Neural progenitor cell (in vitro differentiated cells): Measurements from ENCODE around the gene VSX1.

Experiments
- EZH2 ChIP-seq: fragments of 200-600 bp; sonication (generic); IDR thresholded peaks from 2 replicates; pipeline ENCODE4 v1.6.1; 2017; ENCODE audit warnings: antibody characterized with exemption, mild to moderate bottlenecking, moderate library complexity
- EZH2phosphoT487 ChIP-seq: fragments of 200-600 bp; sonication (generic); IDR thresholded peaks from 2 replicates; pipeline ENCODE4 v1.6.1; 2017; ENCODE audit warnings: antibody characterized with exemption
- TF ChIP-seq, protein P1 (sequence below): fragments of 200-600 bp; sonication (generic); IDR thresholded peaks from 2 replicates; pipeline ENCODE4 v1.5.1; 2017; ENCODE audit warnings: antibody characterized with exemption, mild to moderate bottlenecking

DNA sequence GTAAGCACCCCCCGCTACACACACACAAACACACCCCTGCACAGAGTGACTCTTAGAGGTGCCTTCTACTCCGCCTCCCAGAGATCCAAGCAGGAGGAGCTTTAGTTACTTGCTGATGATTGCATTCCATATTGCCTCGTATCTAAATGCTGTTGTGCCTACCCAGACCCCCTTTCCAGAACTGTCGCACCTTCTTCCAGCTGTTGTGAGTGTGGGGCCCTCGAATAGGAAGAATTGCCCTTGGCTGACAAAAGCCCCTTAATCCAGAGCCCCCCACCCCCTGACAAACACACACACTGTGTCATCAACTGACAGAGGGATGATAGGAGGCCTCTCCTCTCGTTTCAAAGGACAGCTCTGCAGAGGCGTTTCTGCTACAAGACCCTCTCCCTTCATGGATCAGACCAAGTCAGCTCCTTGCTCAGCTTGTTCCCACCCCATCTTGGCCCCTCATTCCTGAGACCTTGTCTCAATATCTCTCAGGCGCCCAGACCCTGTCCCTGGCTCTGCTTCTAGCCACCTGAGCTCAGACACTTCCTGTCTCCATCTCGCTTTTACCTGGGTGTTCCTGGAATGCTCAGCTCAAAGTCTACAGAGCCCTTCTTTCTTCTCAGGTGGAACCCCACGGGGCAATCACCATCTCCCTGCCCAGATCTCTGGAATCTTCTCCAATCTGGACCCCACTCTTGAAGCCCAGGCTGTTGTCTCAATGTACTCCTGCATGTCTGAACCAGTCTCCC is 4.0 kb upstream of the VSX1 start:
- TF ChIP-seq, protein P1, sequence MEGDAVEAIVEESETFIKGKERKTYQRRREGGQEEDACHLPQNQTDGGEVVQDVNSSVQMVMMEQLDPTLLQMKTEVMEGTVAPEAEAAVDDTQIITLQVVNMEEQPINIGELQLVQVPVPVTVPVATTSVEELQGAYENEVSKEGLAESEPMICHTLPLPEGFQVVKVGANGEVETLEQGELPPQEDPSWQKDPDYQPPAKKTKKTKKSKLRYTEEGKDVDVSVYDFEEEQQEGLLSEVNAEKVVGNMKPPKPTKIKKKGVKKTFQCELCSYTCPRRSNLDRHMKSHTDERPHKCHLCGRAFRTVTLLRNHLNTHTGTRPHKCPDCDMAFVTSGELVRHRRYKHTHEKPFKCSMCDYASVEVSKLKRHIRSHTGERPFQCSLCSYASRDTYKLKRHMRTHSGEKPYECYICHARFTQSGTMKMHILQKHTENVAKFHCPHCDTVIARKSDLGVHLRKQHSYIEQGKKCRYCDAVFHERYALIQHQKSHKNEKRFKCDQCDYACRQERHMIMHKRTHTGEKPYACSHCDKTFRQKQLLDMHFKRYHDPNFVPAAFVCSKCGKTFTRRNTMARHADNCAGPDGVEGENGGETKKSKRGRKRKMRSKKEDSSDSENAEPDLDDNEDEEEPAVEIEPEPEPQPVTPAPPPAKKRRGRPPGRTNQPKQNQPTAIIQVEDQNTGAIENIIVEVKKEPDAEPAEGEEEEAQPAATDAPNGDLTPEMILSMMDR = no peak
- TF ChIP-seq EZH2 (no peak), EZH2phosphoT487 (no peak)
